Right cardiac atrium (tissue), 5 donors: ENCODE data around the gene TOMM40L. TPM values are rescaled to one million over a fixed set of nuclear protein-coding genes. Genes with fewer than 3 reads are reported as not detected.
"Not testable (repeated sequence)": the region's sequence is repeated elsewhere in the genome, so short reads cannot be mapped to it uniquely, and the experiment has no call there.

ENCODE experiments used
- ATAC-seq, 2 donors: fragments of 200-7000 bp; cut with Tn5 transposase; one replicate each; pipeline versions ENCODE4 v1.8.0 to v1.9.1; 2020; ENCODE audit warnings: moderate library complexity in 2 of 2, mild to moderate bottlenecking in 1 of 2
- DNase-seq, 3 donors: peaks; one replicate each; pipeline ENCODE4 v3.0.0-alpha.2; 2020
- H3K27ac ChIP-seq: one replicate; pipeline ENCODE4 v1.5.1; 2013; ENCODE audit warnings: mild to moderate bottlenecking, low read length, control low read depth, moderate library complexity
- H3K27me3 ChIP-seq: one replicate; pipeline ENCODE4 v1.6.1; 2013; ENCODE audit not compliant: control insufficient read depth, insufficient read depth
- H3K4me1 ChIP-seq: one replicate; pipeline ENCODE4 v1.6.1; 2013; ENCODE audit warnings: low read length; ENCODE audit not compliant: control insufficient read depth, insufficient read depth
- H3K4me3 ChIP-seq: one replicate; pipeline ENCODE4 v1.5.1; 2013; ENCODE audit warnings: low read length, control low read depth
- H3K9me3 ChIP-seq: one replicate; pipeline ENCODE4 v1.6.1; 2013; ENCODE audit warnings: low read length; ENCODE audit not compliant: control insufficient read depth
- WGBS: extraction: QIAGEN DNeasy Blood & Tissue Kit; methylation state at CpG from one replicate; pipeline ENCODE4 v1.1.7; 2013; 5-methylcytosine and 5-hydroxymethylcytosine counted together
- intact Hi-C, 4 donors: fragments of 100-400 bp; cut with DNase I; formaldehyde crosslinking; loops; one replicate each; pipeline versions ENCODE4 v1.11.0 to v1.14.0; 2022 to 2023
- polyA plus RNA-seq: library from polyadenylated mRNA; stranded (reverse); fragments of 200-250 nt; gene quantifications from one replicate; pipeline ENCODE4 v1.2.3, GENCODE V29; 2013
- total RNA-seq, 4 donors: library from RNA; stranded (reverse); fragmentation: NEBNext Ultra II Directional; extraction: Animal tissue kit (Norgen Biotek cat#: 25700); gene quantifications; one replicate each; pipeline ENCODE4 v1.2.1, GENCODE V29; 2021
- donor health status: healthy with polysubstance abuse.
- donor health status: DM: no; HTN: yes; CAD: no.
- donor health status: DM: no; HTN: no; CAD: no.
- donor health status: DM: no; HTN: yes; CAD: no; lungs with severe emphysema.
- donor health status: DM: yes; HTN: yes; CAD: no.

TOMM40L gene
- total and polyA plus RNA-seq, 5 donors = 27.7 to 42.9 (median 31.9) TPM

GRCh38 chr1:161223805-161224694 is 1.8 kb upstream of the TOMM40L start:
- ATAC-seq = no peak

GRCh38 chr1:161224695-161225087 is 1.2 kb upstream of the TOMM40L start:
- H3K27me3 ChIP-seq, H3K4me1 ChIP-seq, ATAC-seq, H3K4me3 ChIP-seq, DNase-seq, H3K27ac ChIP-seq, H3K9me3 ChIP-seq: not testable (repeated sequence)
- intact Hi-C loops = loop anchor here in 3 of 4 donors (5.0 kb wide), 2 partner anchors 68 to 158 kb away; no protein-coding TSS in a partner anchor
- 94% methylated on average over 13 of the region's 13 CpGs for WGBS

More at GRCh38 chr1:161223805-161224694, 1.8 kb upstream of the TOMM40L start:
- intact Hi-C loops = no loop called here
- no peaks in the 10 kb centered on the region for H3K9me3 ChIP-seq
- DNase-seq = no peak
- no peaks in the 10 kb centered on the region for H3K27me3 ChIP-seq
- peaks cover 6% of the 10 kb centered on the region for H3K4me1 ChIP-seq
- no peak overlapping the region for H3K4me3 ChIP-seq
- H3K27ac ChIP-seq = no peak overlapping the region
- WGBS = 90% methylated on average over 7 of the region's 7 CpGs

- WGBS = 58% methylated on average over 7 of the region's 7 CpGs
- DNase-seq (no peak), ATAC-seq (no peak)
- H3K4me3 ChIP-seq = no peak overlapping the region
- intact Hi-C loops = loop anchor here in 3 of 4 donors (5.0 kb wide), 2 partner anchors 67 to 157 kb away; no protein-coding TSS in a partner anchor
- H3K27me3 ChIP-seq = no peaks in the 10 kb centered on the region
- peak overlapping the region; percentile 65 for H3K27ac ChIP-seq
- peaks cover 6% of the 10 kb centered on the region for H3K4me1 ChIP-seq
- H3K9me3 ChIP-seq = no peaks in the 10 kb centered on the region
These were observed 704 bp upstream of the TOMM40L start for GRCh38 chr1:161225178-161225533.

DNA sequence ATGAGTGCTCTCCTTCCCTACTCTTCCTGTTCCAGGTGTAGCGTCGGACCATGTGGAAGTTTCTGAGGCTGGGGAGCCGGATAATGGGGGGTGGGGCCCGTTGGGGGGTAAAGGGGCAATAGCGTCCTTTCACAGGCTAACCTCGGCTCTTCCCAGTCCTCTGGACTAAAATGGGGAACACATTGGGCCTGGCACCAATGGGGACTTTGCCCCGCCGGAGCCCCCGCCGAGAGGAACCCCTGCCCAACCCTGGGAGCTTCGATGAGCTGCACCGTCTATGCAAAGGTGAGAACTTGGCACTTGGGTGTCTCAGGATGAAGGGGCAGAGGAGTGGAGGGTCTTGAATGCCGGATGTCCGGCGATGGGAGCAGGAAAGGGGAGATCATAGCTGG is 456 bp downstream of the TOMM40L start:
- Histone ChIP-seq H3K4me1 (peaks cover 6% of the 10 kb centered on the region), H3K9me3 (no peaks in the 10 kb centered on the region), H3K4me3 (peak overlapping the region; percentile 73), H3K27me3 (no peaks in the 10 kb centered on the region), H3K27ac (peak overlapping the region; percentile 71)
- ATAC-seq = peak in 1 of 2 donors; percentile 1
- intact Hi-C loops = loop anchor here in 3 of 4 donors (5.0 kb wide), 2 partner anchors 66 to 156 kb away; no protein-coding TSS in a partner anchor
- 4% methylated on average over 15 of the region's 15 CpGs for WGBS
- peak in 2 of 3 donors; percentile 56 to 63 for DNase-seq

GRCh38 chr1:161226759-161227158 is 899 bp downstream of the TOMM40L start:
- ATAC-seq (no peak), DNase-seq (no peak)
- no peaks in the 10 kb centered on the region for H3K9me3 ChIP-seq
- intact Hi-C loops = loop anchor here in 3 of 4 donors (5.0 kb wide), 2 partner anchors 66 to 156 kb away; no protein-coding TSS in a partner anchor
- H3K4me3 ChIP-seq = peak overlapping the region; percentile 73
- peaks cover 6% of the 10 kb centered on the region for H3K4me1 ChIP-seq
- no peaks in the 10 kb centered on the region for H3K27me3 ChIP-seq
- peak overlapping the region; percentile 71 for H3K27ac ChIP-seq
- WGBS = 44% methylated on average over 3 of the region's 3 CpGs

DNA sequence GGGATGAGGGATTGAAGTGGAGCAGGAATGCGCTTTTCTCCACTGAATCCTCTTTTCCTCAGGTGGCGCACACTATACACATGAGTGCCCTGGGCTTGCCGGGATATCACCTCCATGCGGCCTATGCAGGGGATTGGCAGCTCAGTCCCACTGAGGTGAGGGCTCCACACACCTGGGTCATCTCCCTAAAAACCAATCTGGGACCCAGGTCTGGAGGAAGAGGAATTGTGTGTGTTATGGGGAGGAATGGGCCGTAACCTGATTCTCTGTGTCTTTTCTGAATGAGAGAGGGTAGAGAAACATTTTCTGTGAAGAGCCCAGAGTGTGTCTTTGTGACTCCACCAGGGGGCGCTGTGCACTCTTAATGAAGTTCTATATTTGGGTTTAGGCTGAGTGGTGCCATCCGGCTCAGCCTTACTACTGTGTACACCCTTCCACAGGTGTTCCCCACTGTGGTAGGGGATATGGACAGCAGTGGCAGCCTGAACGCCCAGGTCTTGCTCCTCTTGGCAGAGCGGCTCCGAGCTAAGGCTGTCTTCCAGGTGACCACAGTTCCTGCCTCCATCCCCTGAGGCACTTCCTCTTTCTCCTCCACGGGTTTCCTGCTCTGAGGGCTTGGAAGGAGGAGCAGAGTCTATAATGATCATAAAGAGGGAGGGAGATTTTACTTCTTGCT is 1.5 kb downstream of the TOMM40L start:
- ATAC-seq (peak; percentile 47 to 57), DNase-seq (peak; percentile 87 to 91 (median 88))
- WGBS = 41% methylated on average over 11 of the region's 11 CpGs
- Histone ChIP-seq H3K4me3 (peak overlapping the region; percentile 73), H3K27me3 (no peaks in the 10 kb centered on the region), H3K4me1 (peaks cover 6% of the 10 kb centered on the region), H3K27ac (peak overlapping the region; percentile 71), H3K9me3 (no peaks in the 10 kb centered on the region)
- intact Hi-C loops = loop anchor here in 3 of 4 donors (5.0 kb wide), 2 partner anchors 65 to 155 kb away; no protein-coding TSS in a partner anchor

GRCh38 chr1:161228032-161228431 is 2.2 kb downstream of the TOMM40L start:
- H3K27ac ChIP-seq = no peak overlapping the region
- H3K9me3 ChIP-seq = no peaks in the 10 kb centered on the region
- H3K27me3 ChIP-seq = no peaks in the 10 kb centered on the region
- H3K4me1 ChIP-seq = peaks cover 6% of the 10 kb centered on the region
- H3K4me3 ChIP-seq = no peak overlapping the region
- WGBS = 88% methylated on average over 7 of the region's 7 CpGs
- DNase-seq (no peak), ATAC-seq (no peak)
- intact Hi-C loops = loop anchor here in 3 of 4 donors (5.0 kb wide), 2 partner anchors 64 to 154 kb away; no protein-coding TSS in a partner anchor

- 54% methylated on average over 3 of the region's 3 CpGs for WGBS
- no peak overlapping the region for H3K27ac ChIP-seq
These were observed 4.0 kb downstream of the TOMM40L start for GRCh38 chr1:161229896-161230295.

GRCh38 chr1:161230762-161231161 is 4.9 kb downstream of the TOMM40L start:
- Histone ChIP-seq H3K4me1 (peaks cover 4% of the 10 kb centered on the region), H3K9me3 (no peaks in the 10 kb centered on the region), H3K27ac (no peak overlapping the region), H3K27me3 (no peaks in the 10 kb centered on the region), H3K4me3 (no peak overlapping the region)
- ATAC-seq (no peak), DNase-seq (no peak)
- WGBS = 95% methylated on average over 7 of the region's 7 CpGs
- intact Hi-C loops = no loop called here

More at GRCh38 chr1:161229896-161230295, 4.0 kb downstream of the TOMM40L start:
- Histone ChIP-seq H3K4me1 (peaks cover 6% of the 10 kb centered on the region), H3K9me3 (no peaks in the 10 kb centered on the region), H3K27me3 (no peaks in the 10 kb centered on the region), H3K4me3 (no peak overlapping the region)
- ATAC-seq (no peak), DNase-seq (no peak)
- intact Hi-C loops = loop anchor here in 3 of 4 donors (5.0 kb wide), 2 partner anchors 62 to 152 kb away; no protein-coding TSS in a partner anchor

DNA sequence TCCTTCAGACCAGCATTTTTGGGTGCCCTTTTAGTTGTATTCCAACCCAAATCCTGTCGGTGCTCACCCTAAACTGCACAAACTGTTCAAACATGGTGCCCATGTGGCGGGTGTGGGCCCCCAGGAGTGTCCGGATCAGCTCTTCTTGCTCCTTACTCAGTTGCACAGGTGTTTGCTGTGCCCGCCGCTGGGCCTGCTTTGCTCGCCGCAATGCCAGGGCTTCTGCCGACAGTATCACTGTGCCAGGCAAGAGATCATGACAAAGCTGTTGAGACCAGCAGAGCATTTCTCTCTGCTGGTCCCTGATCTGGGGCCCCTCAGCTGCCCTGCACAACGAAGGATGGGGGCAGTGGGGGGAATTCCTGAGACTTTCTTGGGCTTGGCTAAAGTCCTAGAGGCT is 7.2 kb downstream of the TOMM40L start:
- H3K4me3 ChIP-seq = no peak overlapping the region
- no peak for DNase-seq
- WGBS = 86% methylated on average over 9 of the region's 9 CpGs
- no peaks in the 10 kb centered on the region for H3K4me1 ChIP-seq
- intact Hi-C loops = no loop called here
- H3K9me3 ChIP-seq = no peaks in the 10 kb centered on the region
- no peak for ATAC-seq
- no peak overlapping the region for H3K27ac ChIP-seq
- no peaks in the 10 kb centered on the region for H3K27me3 ChIP-seq
